ENCODE results near the gene UNC5A. TPM values are rescaled to one million over a fixed set of nuclear protein-coding genes. Genes with fewer than 3 reads are reported as not detected.

Gene UNC5A
- total RNA-seq, 4 donors from 2014 or later = not detected

GRCh38 chr5:176862330-176862995, 52.1 kb downstream of the UNC5A start:
- no peaks in the 10 kb centered on the region for H3K9me3 ChIP-seq
- no peak for DNase-seq (ENCODE audit: low spot score in 2 of 2)
- H3K27me3 ChIP-seq = peaks cover 0 to 70% of the 10 kb centered on the region in 2 donors
- H3K4me1 ChIP-seq = no peaks in the 10 kb centered on the region
- 58 to 59% methylated on average over 22 to 24 of the region's 28 CpGs for WGBS, 2 donors
- no peak overlapping the region for H3K27ac ChIP-seq
- no peak overlapping the region for H3K4me3 ChIP-seq
- TF ChIP-seq EP300 (IDR thresholded peaks at IDR 0.05) (no peak), POLR2A (IDR thresholded peaks at IDR 0.05) (no peak), CTCF (IDR thresholded peaks at IDR 0.05) (no peak)
- H3K36me3 ChIP-seq = no peaks in the 10 kb centered on the region

GRCh38 chr5:176863041-176863764, 52.8 kb downstream of the UNC5A start:
- H3K27me3 ChIP-seq = peaks cover 0 to 70% of the 10 kb centered on the region in 2 donors
- 15 to 20% methylated on average over 15 of the region's 15 CpGs for WGBS, 2 donors

GRCh38 chr5:176863765-176864098, 53.4 kb downstream of the UNC5A start:
- no peak for DNase-seq (ENCODE audit: low spot score in 2 of 2)
- no peak overlapping the region for H3K4me3 ChIP-seq
- TF ChIP-seq CTCF (IDR thresholded peaks at IDR 0.05) (no peak), EP300 (IDR thresholded peaks at IDR 0.05) (no peak), POLR2A (IDR thresholded peaks at IDR 0.05) (no peak)
- H3K27ac ChIP-seq = no peak overlapping the region
- H3K4me1 ChIP-seq = no peaks in the 10 kb centered on the region
- no peaks in the 10 kb centered on the region for H3K36me3 ChIP-seq
- 29 to 38% methylated on average over 5 of the region's 5 CpGs for WGBS, 2 donors
- H3K9me3 ChIP-seq = no peaks in the 10 kb centered on the region
- peaks cover 0 to 75% of the 10 kb centered on the region in 2 donors for H3K27me3 ChIP-seq

More at GRCh38 chr5:176863041-176863764, 52.8 kb downstream of the UNC5A start:
- DNase-seq (ENCODE audit: low spot score in 2 of 2) = no peak
- H3K4me3 ChIP-seq = no peak overlapping the region
- TF ChIP-seq CTCF (IDR thresholded peaks at IDR 0.05) = no peak
- TF ChIP-seq POLR2A (IDR thresholded peaks at IDR 0.05) = no peak
- no peak for TF ChIP-seq EP300 (IDR thresholded peaks at IDR 0.05)
- H3K27ac ChIP-seq = no peak overlapping the region
- H3K9me3 ChIP-seq = no peaks in the 10 kb centered on the region
- H3K4me1 ChIP-seq = no peaks in the 10 kb centered on the region
- no peaks in the 10 kb centered on the region for H3K36me3 ChIP-seq

GRCh38 chr5:176864755-176865154, 54.4 kb downstream of the UNC5A start:
- Histone ChIP-seq H3K36me3 (no peaks in the 10 kb centered on the region), H3K4me1 (no peaks in the 10 kb centered on the region), H3K4me3 (no peak overlapping the region), H3K9me3 (no peaks in the 10 kb centered on the region), H3K27me3 (peaks cover 0 to 76% of the 10 kb centered on the region in 2 donors), H3K27ac (no peak overlapping the region)
- 79 to 88% methylated on average over 8 of the region's 8 CpGs for WGBS, 2 donors
- TF ChIP-seq POLR2A (IDR thresholded peaks at IDR 0.05) (no peak), CTCF (IDR thresholded peaks at IDR 0.05) (no peak), EP300 (IDR thresholded peaks at IDR 0.05) (no peak)
- DNase-seq (ENCODE audit: low spot score in 2 of 2) = no peak

GRCh38 chr5:176865964-176866363, 55.6 kb downstream of the UNC5A start:
- no peak for DNase-seq (ENCODE audit: low spot score in 2 of 2)
- TF ChIP-seq CTCF (IDR thresholded peaks at IDR 0.05) (no peak), EP300 (IDR thresholded peaks at IDR 0.05) (no peak), POLR2A (IDR thresholded peaks at IDR 0.05) (no peak)
- Histone ChIP-seq H3K9me3 (no peaks in the 10 kb centered on the region), H3K27me3 (peaks cover 0 to 68% of the 10 kb centered on the region in 2 donors), H3K4me3 (no peak overlapping the region), H3K27ac (no peak overlapping the region), H3K4me1 (no peaks in the 10 kb centered on the region), H3K36me3 (no peaks in the 10 kb centered on the region)
- WGBS, 2 donors = 77 to 87% methylated on average over 7 of the region's 7 CpGs
